Left ventricle myocardium superior (tissue), 1 donor: Measurements from ENCODE around the gene ATP2C2. TPM values are rescaled to one million over a fixed set of nuclear protein-coding genes. Genes with fewer than 3 reads are reported as not detected.
"Not testable (repeated sequence)": the region's sequence is repeated elsewhere in the genome, so short reads cannot be mapped to it uniquely, and the experiment has no call there.

Experiments used
- ATAC-seq: fragments of 200-7000 bp; cut with Tn5 transposase; one replicate; pipeline ENCODE4 v1.9.1; 2020; ENCODE audit warnings: mild to moderate bottlenecking, moderate library complexity
- DNase-seq: peaks from one replicate; pipeline ENCODE4 v3.0.0-alpha.2; 2020
- intact Hi-C: fragments of 100-400 bp; cut with micrococcal nuclease; formaldehyde crosslinking; loops from one replicate; pipeline ENCODE4 v1.11.0; 2022
- total RNA-seq: library from RNA; stranded (reverse); fragmentation: NEBNext Ultra II Directional; extraction: Animal tissue kit (Norgen Biotek cat#: 25700); gene quantifications from one replicate; pipeline ENCODE4 v1.2.1, GENCODE V29; 2021
- donor health status: DM: no; HTN: yes; CAD: no; lungs with severe emphysema.

Gene ATP2C2
- total RNA-seq, 1 donor from 2014 or later = not detected

- DNase-seq (no peak), ATAC-seq (peak; percentile 78)
- intact Hi-C loops = no loop called here
Measured at GRCh38 chr16:84386047-84386446, 17.7 kb downstream of the ATP2C2 start.

- ATAC-seq = no peak
- no peak for DNase-seq
- intact Hi-C loops = no loop called here
Measured at GRCh38 chr16:84387021-84387420, 18.7 kb downstream of the ATP2C2 start.

GRCh38 chr16:84390131-84390785, 21.9 kb downstream of the ATP2C2 start:
- intact Hi-C loops = no loop called here
- ATAC-seq (no peak), DNase-seq (no peak)

GRCh38 chr16:84391151-84392030, 23.1 kb downstream of the ATP2C2 start:
- ATAC-seq (no peak), DNase-seq (no peak)
- intact Hi-C loops = no loop called here

GRCh38 chr16:84392031-84392360, 23.7 kb downstream of the ATP2C2 start:
- ATAC-seq = no peak
- intact Hi-C loops = no loop called here
- DNase-seq = no peak

- intact Hi-C loops = not testable (repeated sequence)
Measured at GRCh38 chr16:84396082-84396481, 27.7 kb downstream of the ATP2C2 start.

GRCh38 chr16:84396537-84397008, 28.2 kb downstream of the ATP2C2 start:
- ATAC-seq (no peak), DNase-seq (no peak)
- intact Hi-C loops = no loop called here

More at GRCh38 chr16:84396082-84396481, 27.7 kb downstream of the ATP2C2 start:
- ATAC-seq, DNase-seq: not testable (repeated sequence)

- no peak for ATAC-seq
- no peak for DNase-seq
- intact Hi-C loops = no loop called here
Measured at GRCh38 chr16:84397090-84397489, 28.8 kb downstream of the ATP2C2 start.

- no peak for DNase-seq
- no peak for ATAC-seq
- intact Hi-C loops = no loop called here
Measured at GRCh38 chr16:84398701-84399100, 30.4 kb downstream of the ATP2C2 start.

GRCh38 chr16:84399912-84400311, 31.6 kb downstream of the ATP2C2 start:
- ATAC-seq, DNase-seq, intact Hi-C loops: not testable (repeated sequence)

- intact Hi-C loops, DNase-seq, ATAC-seq: not testable (repeated sequence)
Measured at GRCh38 chr16:84403435-84403834, 35.1 kb downstream of the ATP2C2 start.

- DNase-seq (no peak), ATAC-seq (no peak)
- intact Hi-C loops = no loop called here
Measured at GRCh38 chr16:84404324-84404723, 36.0 kb downstream of the ATP2C2 start.

GRCh38 chr16:84404936-84405639, 36.8 kb downstream of the ATP2C2 start:
- intact Hi-C loops = no loop called here
- DNase-seq (no peak), ATAC-seq (no peak)

GRCh38 chr16:84406006-84406963, 37.9 kb downstream of the ATP2C2 start:
- DNase-seq (no peak), ATAC-seq (no peak)
- intact Hi-C loops = no loop called here

- intact Hi-C loops = no loop called here
- DNase-seq (no peak), ATAC-seq (no peak)
Measured at GRCh38 chr16:84407588-84408313, 39.4 kb downstream of the ATP2C2 start.

GRCh38 chr16:84408314-84408690, 40.0 kb downstream of the ATP2C2 start:
- ATAC-seq (no peak), DNase-seq (no peak)
- intact Hi-C loops = no loop called here

- intact Hi-C loops = no loop called here
Measured at GRCh38 chr16:84408856-84409255, 40.5 kb downstream of the ATP2C2 start.

More at GRCh38 chr16:84408856-84409255, 40.5 kb downstream of the ATP2C2 start:
- ATAC-seq = no peak
- no peak for DNase-seq
